GM18508 (cell line): ENCODE data around the gene LRP1-AS.

ENCODE experiments used
- ATAC-seq: cut with Tn5 transposase; IDR thresholded peaks from one replicate; pipeline ENCODE4 v1.9.1; 2021; ENCODE audit warnings: moderate number of reproducible peaks; ENCODE audit not compliant: insufficient read depth, unreplicated experiment

The LRP1-AS gene

GRCh38 chr12:57162553-57163125 lies 15.2 kb upstream of the LRP1-AS start:
- no peak for ATAC-seq

- ATAC-seq: no peak
Observed at GRCh38 chr12:57161491-57161890, 14.1 kb upstream of the LRP1-AS start.

- no peak for ATAC-seq
Observed at GRCh38 chr12:57160741-57161140, 13.3 kb upstream of the LRP1-AS start.

DNA sequence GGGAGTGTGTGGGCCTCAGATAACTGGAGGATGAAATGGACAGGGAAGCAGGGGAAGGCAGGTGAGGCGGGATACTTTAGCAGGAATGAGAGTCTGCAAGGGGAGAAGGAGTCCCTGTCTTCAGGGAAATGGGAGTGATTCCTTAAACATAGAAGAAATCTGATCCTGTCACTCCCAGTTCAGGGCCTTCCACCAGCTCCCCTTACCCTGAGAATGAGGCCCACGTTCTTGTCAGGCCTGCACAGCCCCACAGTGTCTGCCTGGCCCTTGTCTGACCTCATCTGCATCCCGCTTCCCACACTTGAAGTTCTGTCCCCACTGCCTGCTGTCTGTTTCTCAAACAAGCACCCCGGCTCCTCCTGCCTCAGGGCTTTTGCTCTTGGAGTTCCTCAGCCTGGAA lies 12.6 kb upstream of the LRP1-AS start:
- no peak for ATAC-seq

GRCh38 chr12:57159311-57159710 lies 11.9 kb upstream of the LRP1-AS start:
- no peak for ATAC-seq

GRCh38 chr12:57158665-57159064 lies 11.2 kb upstream of the LRP1-AS start:
- no peak for ATAC-seq

DNA sequence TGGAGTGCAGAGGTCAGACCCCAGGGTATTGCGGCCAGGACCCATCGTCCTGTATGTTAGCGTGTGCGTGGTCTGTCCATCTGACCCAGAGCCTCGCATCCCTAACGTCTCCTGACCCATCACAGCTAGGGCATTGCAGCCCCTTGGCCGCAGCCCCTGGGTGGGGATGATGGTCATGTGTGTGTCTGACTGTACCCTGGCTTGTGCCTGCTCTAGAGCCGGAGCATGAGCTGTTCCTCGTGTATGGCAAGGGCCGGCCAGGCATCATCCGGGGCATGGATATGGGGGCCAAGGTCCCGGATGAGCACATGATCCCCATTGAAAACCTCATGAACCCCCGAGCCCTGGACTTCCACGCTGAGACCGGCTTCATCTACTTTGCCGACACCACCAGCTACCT lies 10.8 kb upstream of the LRP1-AS start:
- no peak for ATAC-seq

- no peak for ATAC-seq
Observed at GRCh38 chr12:57157588-57158173, 10.3 kb upstream of the LRP1-AS start.

GRCh38 chr12:57156701-57157403 lies 9.4 kb upstream of the LRP1-AS start:
- no peak for ATAC-seq

- ATAC-seq: no peak
Observed at GRCh38 chr12:57154804-57155434, 7.5 kb upstream of the LRP1-AS start.

- no peak for ATAC-seq
Observed at GRCh38 chr12:57154076-57154475, 6.7 kb upstream of the LRP1-AS start.

GRCh38 chr12:57153415-57153997 lies 6.1 kb upstream of the LRP1-AS start:
- no peak for ATAC-seq

DNA sequence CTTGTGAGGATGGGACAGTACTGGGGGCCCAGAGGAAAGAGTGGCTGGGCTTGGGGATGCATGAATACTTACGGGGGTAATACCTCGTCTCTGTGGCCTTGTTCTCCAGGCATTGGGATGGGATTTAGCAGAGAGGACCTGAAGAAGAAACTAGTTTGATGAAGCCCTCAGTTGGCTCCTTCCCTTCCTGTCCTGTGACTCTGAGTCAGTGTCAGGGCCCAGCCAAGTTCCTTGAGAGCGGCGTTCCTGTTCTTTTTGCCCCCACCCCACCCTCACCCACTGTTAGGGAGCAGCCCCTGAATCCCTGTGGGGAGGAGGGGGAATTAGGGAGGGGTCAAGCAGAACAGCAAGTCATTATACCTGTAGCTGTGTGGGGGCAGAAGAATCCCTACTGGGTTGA lies 5.2 kb upstream of the LRP1-AS start:
- no peak for ATAC-seq

DNA sequence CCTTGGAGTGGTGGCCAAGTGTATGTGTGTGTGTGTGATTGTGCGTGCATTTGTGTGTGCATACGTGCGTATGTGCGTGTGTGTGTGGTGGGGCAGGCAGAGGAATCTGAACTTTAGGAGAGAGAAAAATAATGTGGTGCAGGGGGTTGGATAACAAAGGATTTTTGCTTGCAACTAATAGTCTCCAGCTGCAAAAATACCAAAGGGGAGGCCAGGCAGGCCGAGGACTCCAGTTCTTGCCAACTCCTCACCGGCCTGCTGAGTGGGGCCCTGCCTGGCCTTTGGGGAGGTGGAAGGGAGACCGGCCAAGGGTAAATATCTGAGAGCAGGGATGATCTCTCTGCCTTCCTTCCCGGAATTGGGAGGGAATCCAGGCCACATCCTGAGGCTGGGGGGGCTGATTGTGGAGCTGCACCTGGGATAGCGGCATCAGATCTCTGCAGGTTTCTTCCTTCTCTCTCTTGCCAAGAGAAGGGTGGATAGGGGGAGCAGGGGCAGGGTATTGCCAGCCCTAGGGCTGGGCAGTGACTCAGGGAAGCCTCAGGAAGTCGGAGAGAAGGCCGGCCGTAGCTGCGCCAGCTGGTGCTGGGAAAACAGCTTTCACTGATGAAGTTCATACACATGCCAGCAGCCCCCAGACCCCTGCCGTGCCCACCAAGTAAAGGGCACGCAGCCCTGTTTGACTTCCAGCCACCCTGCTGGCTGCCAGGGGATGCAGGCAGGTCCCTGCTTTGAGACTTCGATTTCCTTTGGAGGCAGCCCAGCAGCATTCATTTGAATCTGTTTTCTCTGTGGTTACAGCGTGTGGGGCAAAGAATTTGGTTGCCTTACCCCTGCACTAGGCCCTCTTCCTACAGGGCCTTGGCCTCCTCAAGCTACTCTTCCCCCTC lies 4.6 kb upstream of the LRP1-AS start:
- no peak for ATAC-seq

- ATAC-seq: no peak
Observed at GRCh38 chr12:57150400-57151000, 3.1 kb upstream of the LRP1-AS start.

DNA sequence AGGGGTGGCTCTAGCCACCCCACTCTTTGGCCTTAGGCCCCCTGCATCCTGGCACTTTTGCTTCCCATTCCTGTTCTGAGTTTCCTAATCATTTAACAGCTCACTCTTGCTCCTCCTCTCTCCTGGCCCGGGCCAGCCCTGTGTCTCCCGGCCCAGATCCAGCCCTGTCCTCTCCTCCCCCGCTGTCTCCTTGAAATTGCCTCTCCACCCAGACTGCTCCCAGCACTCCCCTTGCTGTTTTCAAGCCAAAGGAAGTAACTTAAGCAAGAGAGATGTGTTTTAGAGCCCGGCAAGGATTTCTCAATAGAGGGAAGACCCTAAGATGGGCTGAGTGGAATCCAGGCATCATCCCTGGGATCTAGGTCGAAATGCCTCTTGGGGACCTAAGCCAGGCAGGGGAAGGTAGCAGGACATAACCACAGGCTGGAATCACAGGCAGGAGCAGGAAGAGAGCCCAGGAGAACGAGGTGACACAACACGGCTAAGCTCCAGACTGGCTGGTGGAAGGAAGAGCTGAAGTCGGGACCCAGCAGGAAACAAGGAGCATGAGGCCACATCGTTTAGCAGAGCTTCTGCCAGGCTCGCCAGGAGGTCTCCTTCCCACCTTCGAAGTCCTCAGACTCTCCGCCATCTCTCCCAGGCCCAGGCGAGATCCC lies 2.0 kb upstream of the LRP1-AS start:
- no peak for ATAC-seq

DNA sequence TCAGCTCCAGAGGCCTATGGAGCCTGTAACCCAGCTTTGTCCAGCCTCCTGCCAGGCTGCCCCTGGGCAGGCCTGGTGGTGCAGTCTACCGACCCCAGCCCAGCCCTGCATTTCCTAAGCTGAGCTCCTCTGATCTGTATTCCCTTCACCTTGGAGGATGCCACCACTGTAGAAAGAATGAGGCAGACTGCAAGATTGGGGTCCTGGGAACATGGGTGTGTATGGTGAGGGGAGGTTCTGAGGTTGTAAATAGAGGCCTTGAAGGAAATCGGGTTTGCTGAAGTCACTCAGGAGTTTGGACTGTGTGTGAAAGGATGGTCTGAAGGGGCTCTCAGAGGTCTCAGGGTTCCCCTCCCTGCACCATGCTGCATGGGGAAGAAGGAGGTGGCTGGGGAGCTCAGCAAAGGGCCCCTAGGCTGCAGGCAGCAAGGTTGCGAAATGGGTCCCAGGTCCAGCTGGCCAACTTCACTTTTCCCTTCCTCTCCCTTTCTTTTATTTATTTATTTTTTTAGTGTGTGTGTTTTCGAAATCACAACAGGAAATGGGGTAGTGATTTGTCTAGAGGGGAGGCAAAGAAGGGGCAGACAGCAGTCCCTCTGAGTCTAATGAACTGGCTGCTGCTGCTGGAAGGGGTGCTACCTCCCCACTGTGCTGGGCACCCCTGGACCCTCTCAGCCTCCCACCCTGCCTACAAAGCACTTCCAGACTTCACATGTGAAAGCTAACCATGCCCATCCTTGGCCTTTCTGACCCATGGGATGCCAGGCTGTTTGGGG lies 1.2 kb upstream of the LRP1-AS start:
- ATAC-seq: no peak

DNA sequence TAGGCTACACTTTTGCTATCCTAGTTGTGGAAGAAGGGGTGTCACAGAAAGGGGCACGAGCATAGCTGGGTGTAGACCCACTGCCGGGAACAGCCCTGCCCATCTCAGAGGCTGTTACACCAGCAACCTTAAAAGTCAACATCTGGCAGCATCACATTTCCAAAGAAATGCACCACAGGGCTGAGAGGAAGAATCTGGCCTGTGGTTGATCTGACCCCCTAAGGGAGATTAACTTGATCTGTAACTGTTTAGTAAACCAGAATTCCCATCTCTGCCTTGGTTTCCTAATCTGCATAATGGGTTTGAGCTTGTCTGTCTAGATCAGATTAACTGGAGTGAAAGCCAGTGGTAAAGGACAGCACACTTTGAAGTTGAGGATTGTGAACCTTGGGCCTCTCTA lies 1.3 kb downstream of the LRP1-AS start:
- no peak for ATAC-seq
